Femur (tissue), 1 donor: ENCODE measurements around the gene IER2.

Experiments used
- DNase-seq: peaks from one replicate; pipeline ENCODE4 v3.0.0-alpha.2; 2017

IER2 gene

GRCh38 chr19:13150187-13150930 lies at the start of gene IER2, which contains the start of gene STX10:
IER2 (plus strand) TSS chr19:13150411; CDS start chr19:13153187, 2,776 bp downstream.
STX10 (minus strand) TSS chr19:13150375; CDS start chr19:13150173, 202 bp downstream.
- peak; percentile 97 for DNase-seq

GRCh38 chr19:13100841-13101589 lies 49.2 kb upstream of the IER2 start:
- peak; percentile 36 for DNase-seq

- no peak for DNase-seq
Measured at GRCh38 chr19:13101590-13102415, 48.4 kb upstream of the IER2 start.

GRCh38 chr19:13102416-13102665 lies 47.9 kb upstream of the IER2 start:
- no peak for DNase-seq

- DNase-seq, result peak; percentile 84
Measured at GRCh38 chr19:13102666-13103580, 47.3 kb upstream of the IER2 start, which contains the start of gene LYL1. LYL1 (minus strand) TSS chr19:13102858; CDS start chr19:13101171, 1,687 bp downstream.

- no peak for DNase-seq
Measured at GRCh38 chr19:13103581-13104359, 46.4 kb upstream of the IER2 start.

- DNase-seq, result peak; percentile 87
Measured at GRCh38 chr19:13104360-13104847, 45.8 kb upstream of the IER2 start.

- DNase-seq, result no peak
Measured at GRCh38 chr19:13104848-13105711, 45.1 kb upstream of the IER2 start.

- DNase-seq, result no peak
Measured at GRCh38 chr19:13109361-13110098, 40.7 kb upstream of the IER2 start.

GRCh38 chr19:13110099-13110610 lies 40.1 kb upstream of the IER2 start:
- no peak for DNase-seq

- DNase-seq, result no peak
Measured at GRCh38 chr19:13112555-13112954, 37.7 kb upstream of the IER2 start.

- DNase-seq, result no peak
Measured at GRCh38 chr19:13115936-13116281, 34.3 kb upstream of the IER2 start.

GRCh38 chr19:13116282-13117175 lies 33.7 kb upstream of the IER2 start, which contains the start of gene TRMT1:
TRMT1 (minus strand) TSS chr19:13116740; CDS start chr19:13116399, 341 bp downstream.
- peak; percentile 93 for DNase-seq

- no peak for DNase-seq
Measured at GRCh38 chr19:13117176-13117771, 32.9 kb upstream of the IER2 start.

GRCh38 chr19:13117772-13118423 lies 32.3 kb upstream of the IER2 start, which contains the start of gene NACC1:
NACC1 (plus strand) TSS chr19:13118264; CDS start chr19:13135208, 16,944 bp downstream.
- peak; percentile 94 for DNase-seq

- DNase-seq, result peak; percentile 66
Measured at GRCh38 chr19:13118424-13119193, 31.6 kb upstream of the IER2 start.
